GM21825 (cell line): ENCODE data around the gene SRCAP.

Experiments used
- ATAC-seq: cut with Tn5 transposase; IDR thresholded peaks from one replicate; pipeline ENCODE4 v1.9.1; 2021; ENCODE audit warnings: mild to moderate bottlenecking, moderate library complexity; ENCODE audit not compliant: unreplicated experiment

SRCAP gene

DNA sequence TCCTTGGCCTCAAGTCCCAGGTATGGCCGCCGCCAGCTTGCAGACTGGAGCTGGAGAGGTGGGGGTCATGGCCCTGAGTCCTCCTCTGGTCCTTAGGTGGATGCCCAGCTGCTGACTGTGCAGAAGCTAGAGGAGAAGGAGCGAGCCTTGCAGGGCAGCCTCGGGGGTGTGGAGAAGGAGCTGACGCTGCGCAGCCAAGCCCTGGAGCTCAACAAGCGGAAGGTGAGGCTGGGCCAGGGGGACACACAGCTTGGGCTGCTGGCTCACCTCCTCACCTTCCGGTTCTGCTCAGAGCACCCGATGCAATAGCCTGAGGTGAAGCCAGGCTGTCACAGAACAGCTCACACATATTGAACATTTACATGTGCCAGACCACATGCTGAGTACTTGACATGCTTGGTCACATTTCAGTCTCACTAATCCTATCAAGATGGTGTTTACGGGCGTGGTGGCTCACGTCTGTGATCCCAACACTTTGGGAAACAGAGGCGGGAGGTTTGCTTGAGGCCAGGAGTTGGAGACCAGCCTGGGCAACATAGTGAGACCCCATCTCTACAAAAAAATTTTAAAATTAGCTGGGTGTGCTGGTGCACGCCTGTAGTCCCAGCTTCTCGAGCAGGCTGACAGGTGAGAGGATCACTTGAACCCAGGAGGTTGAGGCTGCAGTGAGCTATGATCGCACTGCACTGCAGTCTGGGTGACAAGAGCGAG lies 70.6 kb downstream of the SRCAP start:
- ATAC-seq: no peak

DNA sequence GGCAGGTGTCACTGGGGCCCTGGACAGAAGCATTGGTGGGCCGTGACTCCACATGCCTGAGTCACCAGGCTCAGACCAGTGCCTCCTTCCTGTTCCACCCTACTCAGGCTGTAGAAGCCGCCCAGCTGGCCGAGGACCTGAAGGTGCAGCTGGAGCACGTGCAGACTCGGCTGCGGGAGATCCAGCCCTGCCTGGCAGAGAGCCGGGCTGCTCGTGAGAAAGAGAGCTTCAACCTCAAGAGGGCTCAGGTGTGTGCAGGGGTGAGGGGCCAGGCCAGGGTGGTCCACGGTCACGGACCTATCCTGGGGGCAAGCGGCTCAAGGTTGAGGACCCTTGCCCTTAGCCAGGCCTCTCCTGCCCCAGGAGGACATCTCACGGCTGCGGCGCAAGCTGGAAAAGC lies 72.8 kb downstream of the SRCAP start:
- no peak for ATAC-seq

DNA sequence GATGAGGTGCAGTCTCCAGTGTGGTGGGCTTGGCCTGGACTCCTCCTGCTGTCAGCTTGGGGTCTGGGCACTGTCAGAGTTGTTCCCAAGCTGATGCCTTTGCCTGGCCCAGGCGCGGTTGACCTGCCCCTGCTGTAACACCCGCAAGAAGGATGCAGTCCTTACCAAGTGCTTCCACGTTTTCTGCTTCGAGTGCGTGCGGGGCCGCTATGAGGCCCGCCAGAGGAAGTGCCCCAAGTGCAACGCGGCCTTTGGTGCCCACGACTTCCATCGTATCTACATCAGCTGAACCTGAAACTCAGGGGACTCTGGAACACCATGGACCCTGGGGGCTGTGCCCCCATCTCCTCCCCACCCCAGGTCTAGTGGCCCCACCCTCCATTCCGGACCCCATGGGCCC lies 74.9 kb downstream of the SRCAP start:
- ATAC-seq: no peak

DNA sequence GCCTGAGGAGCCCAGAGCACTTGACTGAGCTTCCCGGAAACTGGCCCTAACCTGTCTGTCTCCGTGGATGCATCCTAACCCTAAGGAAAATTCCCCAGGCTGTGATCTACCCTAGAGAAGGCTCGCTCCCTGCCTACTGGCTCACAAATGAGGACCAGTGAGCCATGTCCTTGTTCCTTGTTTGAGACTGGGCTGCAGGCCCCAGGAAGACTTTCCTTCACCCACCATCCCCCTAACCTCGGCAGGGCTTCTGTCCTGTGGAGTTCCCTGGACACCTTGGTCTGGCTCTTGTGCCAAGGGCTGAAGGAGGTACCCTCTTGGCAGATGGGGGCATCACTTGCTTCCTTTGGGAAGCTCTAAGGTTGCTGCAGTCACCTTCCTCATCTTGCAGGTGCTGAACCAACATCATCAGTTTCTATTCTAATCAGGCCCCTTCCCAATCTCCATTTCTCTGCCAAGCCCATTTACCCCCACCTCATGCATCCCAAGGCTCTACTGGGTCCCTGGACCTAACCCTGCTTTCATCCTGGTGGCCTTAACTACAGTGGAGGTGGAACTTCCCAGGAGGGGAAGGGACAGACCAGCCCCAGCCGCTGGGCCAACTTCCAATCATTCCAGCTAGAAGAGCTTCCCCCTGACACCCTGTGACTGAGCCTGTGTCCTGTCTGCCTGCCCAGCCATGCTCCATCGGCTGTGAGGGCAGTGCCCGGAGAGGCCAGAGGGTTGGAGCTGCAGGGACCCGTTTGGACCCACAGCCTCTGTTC lies 75.6 kb downstream of the SRCAP start:
- ATAC-seq: no peak

DNA sequence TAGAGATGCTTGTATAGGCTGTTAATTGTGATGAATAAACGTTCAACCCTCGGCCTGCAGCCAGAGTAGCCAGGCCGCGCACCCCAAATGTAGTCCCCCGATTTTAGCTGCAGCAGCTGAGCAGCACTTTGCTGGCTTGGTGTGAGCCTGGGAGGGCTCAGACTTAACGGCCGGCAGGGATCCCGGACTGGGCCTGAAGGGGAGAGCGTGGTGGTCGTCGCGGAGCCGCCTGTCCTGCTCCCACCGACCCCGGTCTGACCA lies 76.1 kb downstream of the SRCAP start:
- peak; percentile 4 for ATAC-seq

DNA sequence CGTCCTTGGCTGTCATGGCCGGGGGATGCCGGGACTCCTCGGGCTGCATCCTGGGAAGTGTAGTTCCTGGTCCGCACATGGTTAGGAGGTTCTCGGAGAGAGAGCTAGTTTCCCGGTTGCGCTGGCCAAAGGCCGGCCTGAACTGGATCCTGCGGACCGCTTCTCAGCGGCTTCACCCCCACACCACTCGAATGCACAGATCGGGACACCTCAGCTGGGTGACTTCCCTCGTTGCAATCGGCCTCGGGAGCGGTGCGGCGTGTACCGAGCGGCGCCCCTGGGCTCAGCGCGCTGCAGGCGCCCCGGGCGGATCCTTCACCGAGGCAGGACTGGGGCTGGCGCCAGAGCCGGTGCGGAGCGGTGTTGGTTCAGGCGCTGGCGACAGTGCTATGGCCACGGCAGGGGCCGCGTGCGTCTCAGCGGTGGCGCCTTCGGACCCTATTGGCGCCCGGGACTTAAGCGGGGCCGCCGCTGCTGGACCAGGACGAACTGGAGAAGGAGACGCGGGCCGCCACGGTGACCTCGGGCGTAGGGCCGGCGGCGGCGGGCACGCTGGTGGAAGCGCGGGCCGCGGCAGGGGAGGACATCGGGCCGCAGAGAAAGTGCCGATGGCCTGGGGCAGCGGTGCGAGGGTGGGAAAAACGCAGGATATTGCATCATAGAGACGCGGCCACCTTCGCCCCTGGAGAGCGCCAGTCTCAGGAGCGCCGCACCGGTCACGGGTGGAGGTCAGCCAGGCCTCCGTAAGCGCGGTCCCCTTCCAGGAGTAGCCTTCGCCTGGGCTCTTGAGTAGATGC lies 76.6 kb downstream of the SRCAP start:
- peak; percentile 55 for ATAC-seq

DNA sequence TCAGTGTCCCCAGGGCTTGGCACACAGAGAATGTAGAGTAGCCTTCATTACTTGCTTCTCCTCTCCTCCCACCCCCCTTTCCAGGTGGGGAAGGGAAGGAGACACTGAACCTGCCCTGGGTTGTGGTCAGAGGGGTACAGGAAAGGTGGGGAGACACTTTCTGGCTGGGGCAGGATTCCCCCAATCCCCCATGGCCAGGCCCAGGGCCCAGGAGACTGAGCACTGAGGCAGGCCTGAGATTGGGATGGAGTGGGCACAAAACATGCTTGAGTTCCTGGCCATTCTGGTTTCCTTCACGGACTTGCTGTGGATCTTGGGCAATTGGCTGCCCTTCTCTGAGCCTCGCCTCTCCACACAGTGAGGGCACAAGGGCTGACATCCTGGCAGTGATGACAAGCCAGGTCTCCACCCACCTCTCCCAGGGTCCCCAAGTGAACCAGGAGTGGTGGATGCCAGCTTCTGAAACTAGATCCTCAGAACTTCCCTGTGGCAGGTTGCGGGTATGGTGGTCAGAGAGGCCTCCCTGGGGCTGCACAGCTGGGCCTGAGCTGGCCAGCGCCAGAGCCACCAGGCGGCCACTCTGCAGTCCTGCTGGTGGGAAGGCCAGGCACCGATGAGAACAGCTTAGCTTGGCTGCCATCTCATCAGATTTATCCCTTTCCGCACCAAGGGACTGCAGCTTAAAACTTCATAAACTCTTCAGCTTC lies 78.8 kb downstream of the SRCAP start:
- ATAC-seq: no peak

DNA sequence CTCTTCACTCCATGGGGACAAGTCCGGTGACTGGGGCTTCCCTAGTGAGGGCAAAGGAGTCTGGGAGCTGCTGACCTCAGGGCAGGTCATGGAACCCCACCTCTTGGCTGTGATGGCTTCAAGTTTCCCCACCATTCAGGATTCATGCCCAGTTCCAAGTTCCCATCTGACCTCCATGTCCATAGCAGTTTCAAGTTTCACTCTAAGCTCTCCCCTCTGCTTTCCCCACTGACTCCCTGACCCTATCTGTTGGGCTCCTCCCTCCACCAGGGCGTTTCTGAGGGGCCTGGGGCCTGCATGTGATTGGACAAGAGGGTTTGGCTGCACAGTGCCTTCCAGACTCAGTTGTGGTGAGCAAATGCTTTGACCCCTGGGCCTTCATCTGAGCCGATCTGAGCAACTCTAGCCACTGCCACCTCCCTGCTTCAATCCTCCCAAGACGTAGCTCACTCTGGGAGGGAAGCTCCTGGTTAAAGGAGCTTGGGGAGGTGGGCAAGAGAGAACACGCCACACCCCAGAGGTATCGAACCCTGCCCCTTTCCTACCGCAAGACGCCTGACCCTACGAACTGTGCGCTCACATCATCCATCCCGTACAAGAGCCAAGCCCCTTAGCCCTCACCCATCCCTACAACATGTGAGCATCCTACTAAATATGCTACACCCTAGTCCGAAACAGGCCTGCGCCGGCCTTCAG lies 79.7 kb downstream of the SRCAP start:
- no peak for ATAC-seq

DNA sequence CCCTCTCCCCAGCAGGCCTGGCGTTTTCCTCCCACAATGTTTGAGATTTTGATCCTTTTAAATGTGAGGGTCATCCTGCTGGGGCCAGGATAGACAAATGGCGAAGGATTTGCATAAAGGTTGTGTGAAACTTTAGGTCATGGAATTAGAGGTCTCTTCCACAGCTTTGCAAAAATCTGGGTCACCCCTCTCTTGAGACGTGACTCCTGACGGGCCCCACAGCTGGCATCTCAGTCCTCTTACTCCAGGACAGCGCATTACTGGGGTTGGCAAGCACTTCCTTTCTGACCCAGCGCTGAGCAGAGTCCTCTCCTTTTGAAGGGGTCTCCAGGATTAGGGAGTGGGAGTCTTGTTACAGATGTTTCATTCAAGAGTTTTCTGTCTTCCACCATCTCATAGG lies 80.6 kb downstream of the SRCAP start:
- ATAC-seq: no peak

DNA sequence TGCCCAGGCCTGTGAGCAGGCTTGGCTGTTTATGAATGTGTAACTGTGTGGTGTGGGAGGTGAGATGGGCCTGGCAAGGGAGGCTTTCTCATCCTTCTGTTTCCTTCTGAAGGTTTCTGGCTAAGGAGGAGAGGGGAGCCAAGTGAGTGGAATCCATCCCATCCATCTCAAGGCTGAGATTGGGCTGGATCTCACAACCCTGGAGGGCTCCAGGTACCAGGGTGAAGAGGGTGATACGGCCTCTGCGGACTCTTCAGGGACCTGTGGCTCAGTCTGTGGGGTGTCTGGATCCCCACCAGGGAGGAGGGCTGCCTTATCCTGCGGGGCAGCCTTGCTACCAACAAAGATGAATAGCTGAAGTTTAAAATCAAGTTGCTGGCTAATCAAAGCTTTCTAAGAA lies 81.0 kb downstream of the SRCAP start:
- ATAC-seq: no peak

DNA sequence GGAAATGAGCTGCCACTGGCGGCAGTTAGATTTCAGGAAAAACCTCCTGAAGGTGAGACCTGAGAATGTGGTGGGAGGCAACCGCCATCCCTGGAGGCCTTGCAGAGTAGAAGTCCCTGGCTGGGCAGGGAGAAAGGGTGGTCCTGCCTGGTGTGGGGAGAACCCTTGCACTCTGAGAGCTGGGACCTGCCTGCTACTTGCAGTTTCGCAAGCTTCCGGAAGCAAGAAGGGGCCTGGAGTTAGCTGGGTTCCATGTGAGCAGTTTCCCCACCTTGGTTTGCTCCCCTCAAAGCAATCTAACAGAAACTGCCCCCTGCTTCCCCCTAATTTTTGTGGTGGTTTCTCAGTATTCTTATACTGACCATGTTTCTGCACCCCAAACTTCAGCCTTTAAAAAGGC lies 81.6 kb downstream of the SRCAP start:
- no peak for ATAC-seq

DNA sequence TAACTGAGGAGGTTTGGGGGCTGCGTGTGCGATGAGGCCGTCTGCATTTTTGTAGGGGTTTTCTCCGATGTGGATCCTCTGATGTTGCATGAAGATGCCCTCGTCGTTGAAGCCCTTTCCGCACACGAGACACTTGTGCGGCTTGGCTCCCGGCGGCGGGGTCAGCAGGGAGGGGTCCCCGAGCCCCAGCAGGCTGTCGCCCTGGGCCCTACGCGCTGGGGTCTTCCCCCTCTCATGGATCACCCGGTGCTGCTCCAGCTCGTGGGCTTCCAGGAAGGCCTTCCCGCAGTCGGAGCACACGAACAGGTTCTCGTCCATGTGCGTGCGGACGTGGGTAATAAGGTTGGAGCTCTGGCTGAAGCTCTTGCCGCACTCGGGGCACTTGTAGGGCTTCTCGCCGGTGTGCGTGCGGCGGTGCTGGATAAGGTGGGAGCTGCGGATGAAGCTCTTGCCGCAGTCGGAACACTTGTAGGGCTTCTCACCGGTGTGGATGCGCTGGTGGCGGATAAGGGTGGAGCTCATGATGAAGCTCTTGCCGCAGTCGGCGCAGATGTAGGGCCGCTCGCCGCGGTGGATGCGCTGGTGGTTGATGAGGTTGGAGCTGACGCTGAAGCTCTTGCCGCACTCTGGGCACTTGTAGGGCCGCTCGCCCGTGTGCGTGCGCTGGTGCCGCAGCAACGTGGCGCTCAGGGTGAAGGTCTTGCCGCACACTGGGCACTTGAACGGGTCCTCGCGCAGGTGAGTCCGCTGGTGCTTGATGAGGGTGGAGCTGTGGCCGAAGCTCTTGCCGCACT lies 83.7 kb downstream of the SRCAP start:
- ATAC-seq: no peak

DNA sequence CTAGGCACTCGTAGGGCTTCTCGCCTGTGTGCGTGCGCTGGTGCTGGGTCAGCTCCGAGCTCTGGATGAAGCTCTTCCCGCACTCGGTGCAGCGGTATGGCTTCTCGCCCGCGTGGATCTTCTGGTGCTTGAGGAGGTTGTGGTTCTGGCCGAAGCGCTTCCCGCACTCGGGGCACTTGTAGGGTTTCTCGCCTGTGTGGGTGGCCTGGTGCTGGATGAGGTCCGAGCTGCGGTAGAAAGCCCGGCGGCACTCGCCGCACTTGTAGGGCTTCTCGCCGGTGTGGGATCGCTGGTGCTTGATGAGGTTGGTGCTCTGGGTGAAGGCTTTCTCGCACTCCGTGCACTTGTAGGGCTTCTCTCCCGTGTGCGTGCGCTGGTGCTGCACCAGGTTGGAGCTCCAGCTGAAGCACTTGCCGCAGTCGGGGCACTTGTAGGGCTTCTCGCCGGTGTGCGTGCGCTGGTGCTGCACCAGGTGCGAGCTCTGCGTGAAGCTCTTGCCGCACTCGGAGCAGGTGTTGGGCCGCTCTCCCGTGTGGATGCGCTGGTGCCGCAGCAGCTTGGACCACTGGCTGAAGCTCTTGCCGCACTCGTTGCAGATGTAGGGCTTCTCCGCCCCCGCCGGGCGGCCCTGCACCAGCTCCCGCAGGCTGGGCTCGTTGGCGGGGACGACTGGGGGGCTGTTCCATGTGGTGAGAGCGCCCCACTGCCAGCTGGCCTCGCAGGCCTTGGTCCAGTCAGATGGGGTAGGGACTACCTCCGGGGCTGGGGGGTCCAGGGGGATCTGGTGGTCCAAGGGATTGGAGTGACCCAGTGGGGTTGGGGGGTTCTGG lies 84.5 kb downstream of the SRCAP start:
- ATAC-seq: no peak

DNA sequence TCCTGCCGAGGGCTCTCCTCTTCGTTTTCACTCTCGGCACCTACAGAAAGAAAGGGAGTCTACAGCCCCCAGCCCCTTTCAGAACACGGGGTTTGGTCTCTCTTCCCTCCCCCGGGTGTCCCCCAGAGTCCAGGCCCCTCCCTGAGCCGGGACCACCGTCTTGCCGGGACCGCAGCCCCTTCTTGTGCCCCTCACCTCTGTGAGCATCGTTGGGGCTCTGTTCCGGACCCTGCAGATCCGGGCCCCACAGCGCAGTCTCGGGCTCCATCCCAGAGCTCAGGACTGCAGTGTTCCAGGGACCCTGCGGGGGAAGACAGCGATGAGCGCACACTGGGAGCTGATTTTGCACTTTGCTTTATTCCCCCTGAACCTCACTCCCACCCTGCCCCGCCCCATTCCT lies 85.2 kb downstream of the SRCAP start:
- ATAC-seq: no peak

DNA sequence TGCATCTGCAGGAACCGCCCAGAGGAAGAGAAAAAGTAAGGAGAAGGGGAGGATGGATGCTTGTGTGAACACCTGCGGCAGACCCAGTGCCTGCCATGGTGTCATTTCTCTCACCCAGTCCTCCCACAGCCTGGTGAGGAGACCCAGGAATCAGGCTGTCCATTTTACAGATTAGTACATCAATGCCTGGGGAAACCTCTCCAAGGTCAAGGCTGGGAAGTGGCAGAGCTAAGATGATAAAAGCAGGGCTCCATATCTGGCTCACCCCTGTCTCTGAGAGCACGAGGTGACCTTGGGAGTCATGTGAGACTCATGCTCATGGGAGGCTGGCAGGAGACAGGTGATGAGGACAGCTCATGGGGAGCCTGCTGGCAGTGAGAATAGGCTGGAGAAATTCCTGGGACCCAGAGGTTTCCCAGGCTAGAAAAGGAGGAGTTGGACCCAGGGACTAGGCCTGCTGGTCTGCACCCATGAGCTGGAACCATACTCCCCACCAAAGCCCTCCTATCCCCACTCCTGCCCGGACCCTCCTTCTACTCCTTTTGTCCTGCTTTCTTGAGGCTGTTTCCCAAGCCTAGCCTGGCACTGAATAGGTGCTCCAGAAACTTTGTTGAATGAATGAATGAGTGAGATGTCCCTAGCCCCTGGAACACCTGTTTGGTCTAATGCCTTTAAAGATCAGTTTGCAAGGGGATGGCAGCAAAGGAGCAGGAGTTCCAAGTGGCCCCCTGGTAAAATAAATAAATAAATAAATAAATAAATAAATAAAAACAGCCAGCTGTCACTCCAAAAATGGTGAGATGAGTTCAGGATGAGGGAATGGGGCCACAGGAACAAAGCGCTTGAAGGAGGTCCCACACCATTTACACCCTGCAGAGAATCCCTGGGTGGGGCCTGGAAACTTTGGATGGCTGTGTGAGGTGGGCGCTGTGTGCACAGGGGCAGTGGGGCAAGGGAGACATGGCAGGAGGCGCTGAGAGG lies 86.4 kb downstream of the SRCAP start:
- ATAC-seq: no peak

DNA sequence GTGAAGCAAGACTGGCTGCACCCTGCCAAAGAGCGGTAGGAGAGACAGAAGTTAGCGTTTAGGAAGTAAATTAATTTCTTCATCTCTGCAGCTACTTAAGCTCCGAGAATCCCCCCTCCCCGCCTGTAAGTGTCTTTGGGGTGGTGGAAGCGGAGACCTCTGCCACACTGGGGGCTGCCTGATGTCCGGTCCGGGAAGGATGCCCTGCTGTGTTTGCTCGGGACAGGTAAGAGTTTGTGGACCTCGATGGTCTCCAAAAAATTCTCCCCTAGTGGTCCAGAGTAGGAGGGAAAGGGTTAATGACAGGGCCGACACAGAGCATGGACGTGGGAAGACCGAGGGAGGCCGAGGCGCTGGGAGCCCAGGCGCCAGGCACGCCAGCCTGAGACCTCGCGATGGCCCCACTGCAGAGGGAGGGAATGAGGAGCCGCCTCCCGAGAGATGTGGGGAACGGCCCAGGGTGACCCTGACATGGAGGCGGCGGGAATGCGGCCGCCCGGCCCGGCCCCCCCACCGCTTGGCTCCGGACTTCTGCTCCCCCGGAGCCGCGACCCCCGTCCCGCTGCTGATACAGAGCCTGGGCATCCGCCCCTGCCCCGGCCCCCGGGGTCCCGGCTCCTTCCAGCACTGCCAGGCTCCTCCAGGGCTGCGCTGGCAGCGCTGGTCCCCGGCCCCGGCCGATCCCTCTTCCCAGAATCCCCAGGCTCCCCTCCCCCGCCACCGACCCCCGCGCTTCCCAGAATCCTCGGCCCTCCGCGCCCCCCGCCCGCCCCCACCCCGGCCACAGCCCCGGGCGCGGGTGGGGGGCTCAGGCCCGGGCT lies 87.4 kb downstream of the SRCAP start:
- ATAC-seq: no peak

DNA sequence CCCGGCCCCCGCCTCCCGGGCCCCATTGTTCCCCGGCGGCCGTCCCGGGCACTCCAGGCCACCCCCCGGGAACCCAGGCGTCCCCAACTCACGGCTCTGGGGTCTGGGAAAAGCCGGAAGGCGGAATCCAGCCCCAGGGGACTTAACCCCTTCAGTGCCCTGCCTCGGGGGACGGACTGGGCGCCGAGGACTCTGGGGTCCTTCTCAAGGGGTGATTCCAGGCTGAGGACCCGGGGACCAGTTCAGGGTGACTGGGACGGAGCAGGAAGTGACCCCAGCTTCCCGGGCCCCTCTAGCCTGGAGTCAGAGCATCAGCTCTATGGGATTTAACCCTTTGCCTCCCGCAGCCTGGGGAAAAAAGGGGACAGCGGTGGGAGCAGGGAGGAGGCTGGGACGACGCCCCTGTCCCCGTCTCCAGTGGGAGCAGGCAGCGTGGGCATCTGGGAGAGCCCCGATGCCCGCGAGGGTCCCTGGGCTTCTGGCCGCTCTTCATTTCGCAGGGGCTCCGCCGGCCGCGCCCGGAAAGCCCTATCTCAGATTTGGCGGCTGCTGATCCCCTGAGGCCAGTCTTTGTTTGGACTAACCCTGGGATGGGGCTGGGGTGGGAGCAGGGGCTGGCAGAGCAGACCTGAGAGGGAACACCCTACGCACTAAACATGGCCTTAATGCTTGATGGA lies 88.1 kb downstream of the SRCAP start, which contains the start of gene ZNF629:
TSS of gene ZNF629 (minus strand) at position 270 of the 677 bp plus-strand sequence. CDS start 2,723 bp downstream, outside the sequence.
- ATAC-seq: no peak
